GM12878 (cell line): ENCODE results near the gene LIF. TPM values are rescaled to one million over a fixed set of nuclear protein-coding genes. Genes with fewer than 3 reads are reported as not detected.

Experiments
- ATAC-seq: fragments of 200-7000 bp; cut with Tn5 transposase; 3 replicates; pipeline ENCODE4 v1.9.1; 2020; ENCODE audit warnings: mild to moderate bottlenecking, moderate library complexity
- BruUV-seq: library from RNA; stranded (reverse); fragments of 400-500 nt; replicated peaks from 2 replicates; lab custom pipeline; 2021; lab: Mats Ljungman, UMichigan
- CTCF ChIA-PET: fragments of 300-600 bp; sonication (Branson Sonifier 250); formaldehyde crosslinking; extraction: SDS; loops from one replicate; lab custom pipeline; 2021; ENCODE audit warnings: inconsistent platforms; lab: Yijun Ruan, JAX
- POLR2A ChIA-PET: fragments of 350-600 bp; formaldehyde crosslinking; extraction: SDS; loops from one replicate; lab custom pipeline; 2021; ENCODE audit warnings: inconsistent platforms; lab: Charles Lee
- RAD21 ChIA-PET: fragments of 300-600 bp; sonication (Branson Sonifier 250); formaldehyde crosslinking; loops from one replicate; lab custom pipeline; 2023; ENCODE audit warnings: antibody characterized with exemption; ENCODE audit not compliant: unreplicated experiment; lab: Charles Lee
- SMC1A ChIA-PET: fragments of 300-600 bp; sonication (Branson Sonifier 250); formaldehyde crosslinking; loops from one replicate; lab custom pipeline; 2023; ENCODE audit not compliant: unreplicated experiment, uncharacterized antibody; lab: Charles Lee
- DNase-seq: peaks from one replicate; pipeline ENCODE4 v3.0.0-alpha.2; 2011; ENCODE audit warnings: low read depth, low spot score
- FAIRE-seq: peaks from 3 replicates; lab custom pipeline; 2011; peaks lifted over from hg19 to GRCh38; lab: Jason Lieb, UNC
- H2AFZ ChIP-seq: 2 replicates; pipeline ENCODE4 v1.6.0; 2011; ENCODE audit warnings: low read depth, low read length, control low read depth; ENCODE audit not compliant: control insufficient read depth
- H3K27ac ChIP-seq: 2 replicates; pipeline ENCODE4 v1.5.1; 2011; ENCODE audit warnings: control low read depth; ENCODE audit not compliant: control insufficient read depth, insufficient read depth
- H3K27me3 ChIP-seq, 2 experiments: replicated peaks in 1 of 2; 2 replicates each; pipeline versions ENCODE4 v1.6.0 to v1.6.1; 2011; ENCODE audit warnings: low read length in 1 of 2; ENCODE audit not compliant: control insufficient read depth in 2 of 2, insufficient read depth in 2 of 2
- H3K36me3 ChIP-seq, 2 experiments: 2 replicates each; pipeline ENCODE4 v1.5.1; 2011; ENCODE audit warnings: low read length in 1 of 2; ENCODE audit not compliant: control insufficient read depth in 2 of 2, insufficient read depth in 2 of 2
- H3K4me1 ChIP-seq: 2 replicates; pipeline ENCODE4 v1.6.1; 2011; ENCODE audit warnings: mild to moderate bottlenecking, low read length, moderate library complexity, mixed read lengths; ENCODE audit not compliant: control insufficient read depth, insufficient read depth
- H3K4me2 ChIP-seq: 2 replicates; pipeline ENCODE4 v1.6.0; 2011; ENCODE audit warnings: control low read depth; ENCODE audit not compliant: control insufficient read depth, insufficient read depth
- H3K4me3 ChIP-seq: fragments of 200-600 bp; sonication (generic); 2 replicates; pipeline ENCODE4 v1.5.1; 2016
- H3K79me2 ChIP-seq: 2 replicates; pipeline ENCODE4 v1.6.0; 2011; ENCODE audit warnings: low read length; ENCODE audit not compliant: control insufficient read depth, insufficient read depth
- H3K9ac ChIP-seq: 2 replicates; pipeline ENCODE4 v1.8.0; 2011; ENCODE audit warnings: low read length, control low read depth, mixed read lengths; ENCODE audit not compliant: control insufficient read depth, insufficient read depth
- H3K9me3 ChIP-seq: replicated peaks from 3 replicates; pipeline ENCODE4 v1.5.1; 2011; ENCODE audit warnings: mild to moderate bottlenecking, low read length; ENCODE audit not compliant: control insufficient read depth, insufficient read depth
- H4K20me1 ChIP-seq: 2 replicates; pipeline ENCODE4 v1.6.0; 2011; ENCODE audit not compliant: control insufficient read depth, insufficient read depth
- ASH2L ChIP-seq: fragments of 300-600, 200-600 bp; sonication (generic); IDR thresholded peaks from 2 replicates; pipeline ENCODE4 v1.6.1; 2017; ENCODE audit warnings: low read depth, mild to moderate bottlenecking, borderline replicate concordance
- CBFB ChIP-seq: IDR thresholded peaks from 2 replicates; pipeline ENCODE4 v1.6.1; 2016; ENCODE audit warnings: antibody characterized with exemption, low read depth
- CBX3 ChIP-seq: fragments of 200-600 bp; sonication (generic); IDR thresholded peaks from 2 replicates; pipeline ENCODE4 v1.6.1; 2016; ENCODE audit warnings: low read depth, borderline replicate concordance
- FOXM1 ChIP-seq: IDR thresholded peaks from 2 replicates; pipeline ENCODE4 v1.6.1; 2012; ENCODE audit warnings: low read depth, mild to moderate bottlenecking, inconsistent platforms, low read length, moderate library complexity
- NFXL1 ChIP-seq: fragments of 450-650 bp; IDR thresholded peaks from 2 replicates; pipeline ENCODE4 v1.6.1; 2017; ENCODE audit warnings: antibody characterized with exemption, mild to moderate bottlenecking, borderline replicate concordance
- TARDBP ChIP-seq: IDR thresholded peaks from 2 replicates; pipeline ENCODE4 v1.6.1; 2016; ENCODE audit warnings: borderline replicate concordance
- TBL1XR1 ChIP-seq: IDR thresholded peaks from 2 replicates; pipeline ENCODE4 v1.6.1; 2012; ENCODE audit warnings: low read depth, low read length, improper control_type of control experiment
- TCF7 ChIP-seq: IDR thresholded peaks from 2 replicates; pipeline ENCODE4 v1.6.1; 2014; ENCODE audit warnings: antibody characterized with exemption, borderline replicate concordance
- ZNF24 ChIP-seq: fragments of 450-650 bp; IDR thresholded peaks from 2 replicates; pipeline ENCODE4 v1.6.1; 2017; ENCODE audit warnings: antibody characterized with exemption, mild to moderate bottlenecking
- ZNF622 ChIP-seq: fragments of 450-650 bp; IDR thresholded peaks from 2 replicates; pipeline ENCODE4 v1.6.1; 2017; ENCODE audit warnings: mild to moderate bottlenecking, inconsistent platforms
- ZSCAN29 ChIP-seq: fragments of 450-650 bp; IDR thresholded peaks from 2 replicates; pipeline ENCODE4 v1.6.1; 2017; ENCODE audit warnings: mild to moderate bottlenecking, moderate library complexity
- WGBS: methylation state at CpG from one replicate; pipeline ENCODE4 v1.1.6; 2016; ENCODE audit warnings: low lambda C conversion rate; ENCODE audit not compliant: insufficient replicate concordance, insufficient coverage; ENCODE audit errors: missing lambda C conversion rate; 5-methylcytosine and 5-hydroxymethylcytosine counted together
- in situ Hi-C: fragments of 300-500 bp; cut with MboI; formaldehyde crosslinking; loops from 9 replicates; pipeline ENCODE4 v1.14.3; 2018; ENCODE audit warnings: mixed read lengths
- intact Hi-C: fragments of 100-400 bp; cut with micrococcal nuclease; formaldehyde crosslinking; loops from one replicate; pipeline ENCODE4 v1.14.2; 2022; ENCODE audit not compliant: unreplicated experiment
- polyA plus RNA-seq, 11 experiments: library from polyadenylated mRNA; depleted of rRNA in 4 of 11; unstranded in 6 of 11; stranded (reverse) in 5 of 11; fragments of >200 nt; fragmentation: Nextera tagmentation in 4 of 11; fragmentation: Illumina TruSeq in 1 of 11; extraction: Ambion mirVana in 4 of 11; extraction: Trizol in 1 of 11; gene quantifications; 1 replicate in 1 of 11; 2 replicates in 10 of 11; pipeline versions ENCODE4 v1.2.1 to v1.2.3, GENCODE V29; 2011 to 2016; ENCODE audit warnings: inconsistent platforms in 2 of 11, missing spikeins in 2 of 11, low read depth in 1 of 11
- total RNA-seq, 4 experiments: library from RNA; depleted of rRNA in 3 of 4; stranded (reverse); fragments of >200 nt in 3 of 4; fragmentation: Illumina TruSeq in 1 of 4; extraction: Trizol in 1 of 4; gene quantifications; 2 replicates each; pipeline versions ENCODE4 v1.2.1 to v1.2.3, GENCODE V29; 2013 to 2021
- TF ChIP-seq, protein P1 (sequence below): fragments of 450-650 bp; formaldehyde crosslinking; IDR thresholded peaks from 2 replicates; pipeline ENCODE4 v1.4.0; 2020; ENCODE audit warnings: mild to moderate bottlenecking, moderate library complexity
- TF ChIP-seq, protein P2 (sequence below): IDR thresholded peaks from 2 replicates; pipeline ENCODE4 v1.6.1; 2011; ENCODE audit warnings: low read depth, mild to moderate bottlenecking, low read length, moderate library complexity, borderline replicate concordance; ENCODE audit errors: extremely low read depth
- TF ChIP-seq, protein P3 (sequence below): fragments of 450-650 bp; IDR thresholded peaks from 2 replicates; pipeline ENCODE4 v1.6.1; 2016; ENCODE audit warnings: mild to moderate bottlenecking

LIF gene
- total and polyA plus RNA-seq, 10 of the 15 experiments (the other 5 are each of a cell fraction or from before 2014, with no cell fraction given), result 0.05 to 3.4 (median 0.97) TPM

DNA sequence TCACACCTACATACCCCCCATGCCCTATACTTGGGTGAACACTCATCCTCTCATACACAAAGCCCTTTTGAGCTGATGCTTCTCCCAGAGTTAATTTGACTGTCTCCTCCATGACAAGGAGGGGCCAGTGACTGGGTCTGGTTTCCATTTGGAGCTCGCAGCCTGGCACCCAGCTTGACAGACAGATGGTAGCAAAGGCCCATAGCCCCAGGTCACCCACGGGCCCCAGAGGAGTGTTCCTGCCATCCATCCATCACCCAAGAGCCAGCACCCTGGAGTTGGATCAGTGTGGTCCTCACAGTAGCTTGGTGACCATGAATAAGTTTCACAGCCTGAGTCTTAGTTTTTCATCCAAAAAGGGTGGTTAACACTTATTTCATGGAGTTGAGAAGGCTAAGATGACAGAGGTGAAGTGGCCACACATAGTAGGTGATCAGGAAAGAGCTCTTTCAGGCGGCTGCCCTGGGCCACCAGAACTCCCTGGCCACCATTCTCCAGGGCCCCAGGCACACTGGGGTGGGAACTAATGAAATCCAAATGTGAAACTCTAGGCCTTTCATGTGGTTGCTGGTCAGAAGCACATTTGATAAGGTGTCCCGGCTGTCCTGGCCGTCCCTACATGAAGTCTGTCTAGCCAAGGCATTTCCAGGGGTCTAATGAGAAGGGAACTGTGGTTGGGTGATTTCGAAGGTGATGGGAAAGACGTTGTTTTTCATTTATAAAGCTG, 42.4 kb downstream of the LIF start (continued):
- TF ChIP-seq, protein P1, sequence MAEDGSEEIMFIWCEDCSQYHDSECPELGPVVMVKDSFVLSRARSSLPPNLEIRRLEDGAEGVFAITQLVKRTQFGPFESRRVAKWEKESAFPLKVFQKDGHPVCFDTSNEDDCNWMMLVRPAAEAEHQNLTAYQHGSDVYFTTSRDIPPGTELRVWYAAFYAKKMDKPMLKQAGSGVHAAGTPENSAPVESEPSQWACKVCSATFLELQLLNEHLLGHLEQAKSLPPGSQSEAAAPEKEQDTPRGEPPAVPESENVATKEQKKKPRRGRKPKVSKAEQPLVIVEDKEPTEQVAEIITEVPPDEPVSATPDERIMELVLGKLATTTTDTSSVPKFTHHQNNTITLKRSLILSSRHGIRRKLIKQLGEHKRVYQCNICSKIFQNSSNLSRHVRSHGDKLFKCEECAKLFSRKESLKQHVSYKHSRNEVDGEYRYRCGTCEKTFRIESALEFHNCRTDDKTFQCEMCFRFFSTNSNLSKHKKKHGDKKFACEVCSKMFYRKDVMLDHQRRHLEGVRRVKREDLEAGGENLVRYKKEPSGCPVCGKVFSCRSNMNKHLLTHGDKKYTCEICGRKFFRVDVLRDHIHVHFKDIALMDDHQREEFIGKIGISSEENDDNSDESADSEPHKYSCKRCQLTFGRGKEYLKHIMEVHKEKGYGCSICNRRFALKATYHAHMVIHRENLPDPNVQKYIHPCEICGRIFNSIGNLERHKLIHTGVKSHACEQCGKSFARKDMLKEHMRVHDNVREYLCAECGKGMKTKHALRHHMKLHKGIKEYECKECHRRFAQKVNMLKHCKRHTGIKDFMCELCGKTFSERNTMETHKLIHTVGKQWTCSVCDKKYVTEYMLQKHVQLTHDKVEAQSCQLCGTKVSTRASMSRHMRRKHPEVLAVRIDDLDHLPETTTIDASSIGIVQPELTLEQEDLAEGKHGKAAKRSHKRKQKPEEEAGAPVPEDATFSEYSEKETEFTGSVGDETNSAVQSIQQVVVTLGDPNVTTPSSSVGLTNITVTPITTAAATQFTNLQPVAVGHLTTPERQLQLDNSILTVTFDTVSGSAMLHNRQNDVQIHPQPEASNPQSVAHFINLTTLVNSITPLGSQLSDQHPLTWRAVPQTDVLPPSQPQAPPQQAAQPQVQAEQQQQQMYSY (CRISPR knock-in tag), result no peak
- TF ChIP-seq, protein P2, sequence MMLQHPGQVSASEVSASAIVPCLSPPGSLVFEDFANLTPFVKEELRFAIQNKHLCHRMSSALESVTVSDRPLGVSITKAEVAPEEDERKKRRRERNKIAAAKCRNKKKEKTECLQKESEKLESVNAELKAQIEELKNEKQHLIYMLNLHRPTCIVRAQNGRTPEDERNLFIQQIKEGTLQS, result no peak
- TF ChIP-seq TBL1XR1, result no peak

DNA sequence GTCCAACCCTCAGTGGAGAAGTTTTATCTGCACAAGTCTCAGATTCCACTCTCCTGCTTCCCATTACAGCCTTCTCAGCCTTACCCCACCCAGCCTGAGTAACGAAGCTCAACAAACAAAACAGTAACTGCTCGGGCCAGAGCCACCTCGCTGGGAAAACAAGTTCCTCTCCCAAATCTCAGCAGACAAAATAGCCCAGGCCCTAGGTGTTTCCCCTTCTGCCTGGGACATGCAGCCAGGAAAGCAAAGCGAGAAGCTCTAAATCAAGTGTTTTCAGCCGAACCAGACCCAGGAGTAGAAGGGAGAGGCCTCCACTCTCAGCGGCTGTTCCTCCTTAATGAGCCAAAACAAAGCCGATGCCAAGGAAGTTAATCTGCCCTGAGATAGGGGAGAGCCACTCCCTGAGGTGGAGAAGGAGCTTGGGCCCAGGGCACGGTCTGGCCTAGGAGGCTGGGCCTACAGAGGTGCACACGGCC, 44.0 kb downstream of the LIF start:
- SMC1A ChIA-PET, result interaction anchor here (0.7 kb wide), 1 partner anchor 31 kb away, joined by 3 read pairs; no protein-coding TSS in a partner anchor
- 55% methylated on average over 9 of the region's 9 CpGs for WGBS
- Histone ChIP-seq H3K4me2 (no peak overlapping the region), H3K79me2 (no peaks in the 10 kb centered on the region), H3K27ac (no peak overlapping the region), H3K36me3 (no peaks in the 10 kb centered on the region), H4K20me1 (no peaks in the 10 kb centered on the region), H3K9ac (no peak overlapping the region), H3K4me1 (0 out of 2 replicates have a peak, but pooled peaks cover 4% of the 10 kb centered on the region), H2AFZ (no peak overlapping the region), H3K9me3 (no peaks in the 10 kb centered on the region), H3K27me3 (no peaks in the 10 kb centered on the region), H3K4me3 (no peak overlapping the region)
- no TSS peak for BruUV-seq
- intact Hi-C loops (no loop called here), in situ Hi-C loops (no loop called here)
- FAIRE-seq (no peak), DNase-seq (no peak), ATAC-seq (no peak)
- POLR2A ChIA-PET, result no interaction called here
- RAD21 ChIA-PET, result no interaction called here
- CTCF ChIA-PET, result interaction anchor here (1.3 kb wide), 1 partner anchor 53 kb away, joined by 4 read pairs; no protein-coding TSS in a partner anchor
- no peak for TF ChIP-seq ZNF622
- TF ChIP-seq NFXL1, result no peak
- no peak for TF ChIP-seq ASH2L
- TF ChIP-seq, protein P3, sequence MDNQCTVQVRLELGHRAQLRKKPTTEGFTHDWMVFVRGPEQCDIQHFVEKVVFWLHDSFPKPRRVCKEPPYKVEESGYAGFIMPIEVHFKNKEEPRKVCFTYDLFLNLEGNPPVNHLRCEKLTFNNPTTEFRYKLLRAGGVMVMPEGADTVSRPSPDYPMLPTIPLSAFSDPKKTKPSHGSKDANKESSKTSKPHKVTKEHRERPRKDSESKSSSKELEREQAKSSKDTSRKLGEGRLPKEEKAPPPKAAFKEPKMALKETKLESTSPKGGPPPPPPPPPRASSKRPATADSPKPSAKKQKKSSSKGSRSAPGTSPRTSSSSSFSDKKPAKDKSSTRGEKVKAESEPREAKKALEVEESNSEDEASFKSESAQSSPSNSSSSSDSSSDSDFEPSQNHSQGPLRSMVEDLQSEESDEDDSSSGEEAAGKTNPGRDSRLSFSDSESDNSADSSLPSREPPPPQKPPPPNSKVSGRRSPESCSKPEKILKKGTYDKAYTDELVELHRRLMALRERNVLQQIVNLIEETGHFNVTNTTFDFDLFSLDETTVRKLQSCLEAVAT, result no peak
- no peak for TF ChIP-seq CBFB
- no peak for TF ChIP-seq TARDBP
- TF ChIP-seq TCF7, result no peak
- TF ChIP-seq ZNF24, result no peak
- TF ChIP-seq CBX3, result no peak
- no peak for TF ChIP-seq ZSCAN29
- no peak for TF ChIP-seq FOXM1
- TF ChIP-seq, all 136 proteins: peak for 0
